ENCODE data around the gene RBFA.

DNA sequence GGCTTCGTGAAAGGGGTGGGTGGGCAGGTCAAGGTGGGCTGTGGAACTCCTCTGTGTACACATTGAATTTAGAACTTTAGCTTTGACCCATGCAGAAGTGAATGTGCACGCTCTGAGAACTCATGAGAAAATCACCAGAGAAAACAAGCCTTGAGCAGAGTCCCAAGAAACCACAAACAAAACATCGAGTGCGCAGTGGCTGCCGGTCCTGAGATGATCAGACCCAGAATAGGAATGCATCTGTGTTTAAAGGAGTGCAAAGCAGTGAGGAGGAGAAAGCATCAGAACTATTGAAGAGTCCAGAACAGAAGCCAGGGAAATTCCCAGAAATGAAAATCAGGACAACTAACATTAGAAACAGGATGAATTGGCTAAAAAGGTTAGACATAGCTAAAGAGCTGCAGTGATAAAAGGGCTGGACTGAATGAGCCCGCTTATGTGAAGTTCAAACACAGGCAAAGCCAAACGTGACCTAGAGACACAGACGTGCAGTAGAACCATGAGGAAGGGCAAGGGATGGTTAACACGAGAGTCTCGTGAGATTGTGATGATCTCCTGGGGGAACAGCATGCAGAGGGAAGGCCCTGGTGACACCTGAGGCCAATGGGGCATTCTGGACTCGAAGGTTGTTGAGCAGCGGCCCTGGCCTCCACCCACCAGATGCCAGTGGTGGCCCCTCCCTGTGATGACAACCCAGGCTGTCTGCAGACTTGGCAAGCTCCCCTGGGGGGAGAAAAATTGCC lies 29.5 kb upstream of the RBFA start:
- TF ChIP-seq, protein P1, sequence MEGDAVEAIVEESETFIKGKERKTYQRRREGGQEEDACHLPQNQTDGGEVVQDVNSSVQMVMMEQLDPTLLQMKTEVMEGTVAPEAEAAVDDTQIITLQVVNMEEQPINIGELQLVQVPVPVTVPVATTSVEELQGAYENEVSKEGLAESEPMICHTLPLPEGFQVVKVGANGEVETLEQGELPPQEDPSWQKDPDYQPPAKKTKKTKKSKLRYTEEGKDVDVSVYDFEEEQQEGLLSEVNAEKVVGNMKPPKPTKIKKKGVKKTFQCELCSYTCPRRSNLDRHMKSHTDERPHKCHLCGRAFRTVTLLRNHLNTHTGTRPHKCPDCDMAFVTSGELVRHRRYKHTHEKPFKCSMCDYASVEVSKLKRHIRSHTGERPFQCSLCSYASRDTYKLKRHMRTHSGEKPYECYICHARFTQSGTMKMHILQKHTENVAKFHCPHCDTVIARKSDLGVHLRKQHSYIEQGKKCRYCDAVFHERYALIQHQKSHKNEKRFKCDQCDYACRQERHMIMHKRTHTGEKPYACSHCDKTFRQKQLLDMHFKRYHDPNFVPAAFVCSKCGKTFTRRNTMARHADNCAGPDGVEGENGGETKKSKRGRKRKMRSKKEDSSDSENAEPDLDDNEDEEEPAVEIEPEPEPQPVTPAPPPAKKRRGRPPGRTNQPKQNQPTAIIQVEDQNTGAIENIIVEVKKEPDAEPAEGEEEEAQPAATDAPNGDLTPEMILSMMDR (IDR thresholded peaks at IDR 0.05 in 2 of 3, conservative IDR thresholded peaks at IDR 0.05 in 1 of 3; ENCODE audit: borderline replicate concordance in 1 of 3, insufficient read depth in 1 of 3, low read depth in 2 of 3, low read length in 2 of 3): no peak
- TF ChIP-seq EZH2 (IDR thresholded peaks at IDR 0.05): no peak

Data from HCT116 (cell line).